Spinal cord (tissue), 10 donors: ENCODE results near the gene MTA3. TPM values are rescaled to one million over a fixed set of nuclear protein-coding genes. Genes with fewer than 3 reads are reported as not detected.

Experiments used
- DNase-seq, 6 donors: peaks; one replicate each; pipeline versions ENCODE4 v3.0.0 to v3.0.0-alpha.2; 2013 to 2015; ENCODE audit warnings: low spot score in 6 of 6, low read depth in 4 of 6
- H3K27ac ChIP-seq: one replicate; pipeline ENCODE4 v1.5.1; 2013; ENCODE audit warnings: low read depth, low read length, control low read depth
- H3K27me3 ChIP-seq: one replicate; pipeline ENCODE4 v1.6.1; 2013; ENCODE audit warnings: low read length; ENCODE audit not compliant: control insufficient read depth, insufficient read depth
- H3K36me3 ChIP-seq: one replicate; pipeline ENCODE4 v1.6.1; 2013; ENCODE audit warnings: low read length; ENCODE audit not compliant: control insufficient read depth, insufficient read depth
- H3K4me1 ChIP-seq: one replicate; pipeline ENCODE4 v1.6.1; 2013; ENCODE audit warnings: low read length; ENCODE audit not compliant: control insufficient read depth, insufficient read depth
- H3K4me3 ChIP-seq: one replicate; pipeline ENCODE4 v1.5.1; 2013; ENCODE audit warnings: low read depth, low read length, control low read depth
- H3K9me3 ChIP-seq: one replicate; pipeline ENCODE4 v1.6.1; 2013; ENCODE audit warnings: low read length; ENCODE audit not compliant: control insufficient read depth, insufficient read depth
- WGBS: methylation state at CpG from one replicate; pipeline ENCODE4 v1.1.5; 2013; ENCODE audit warnings: missing lambda C conversion rate; ENCODE audit not compliant: insufficient coverage; 5-methylcytosine and 5-hydroxymethylcytosine counted together
- polyA plus RNA-seq, 2 donors: library from polyadenylated mRNA; unstranded; fragments of 120-200 nt; gene quantifications; one replicate each; pipeline ENCODE4 v1.2.1, GENCODE V29; 2013; ENCODE audit not compliant: insufficient read length in 2 of 2
- total RNA-seq, 2 donors: library from RNA; depleted of rRNA in 1 of 2; stranded (reverse); fragments of 120-200 nt in 1 of 2; fragments of >200 nt in 1 of 2; gene quantifications; one replicate each; pipeline versions ENCODE4 v1.2.3 to v1.2.4, GENCODE V29; 2013 to 2014
- donor health status: healthy.

The MTA3 gene
- total and polyA plus RNA-seq, 4 donors, result 42.1 to 54.8 (median 52.7) TPM

DNA sequence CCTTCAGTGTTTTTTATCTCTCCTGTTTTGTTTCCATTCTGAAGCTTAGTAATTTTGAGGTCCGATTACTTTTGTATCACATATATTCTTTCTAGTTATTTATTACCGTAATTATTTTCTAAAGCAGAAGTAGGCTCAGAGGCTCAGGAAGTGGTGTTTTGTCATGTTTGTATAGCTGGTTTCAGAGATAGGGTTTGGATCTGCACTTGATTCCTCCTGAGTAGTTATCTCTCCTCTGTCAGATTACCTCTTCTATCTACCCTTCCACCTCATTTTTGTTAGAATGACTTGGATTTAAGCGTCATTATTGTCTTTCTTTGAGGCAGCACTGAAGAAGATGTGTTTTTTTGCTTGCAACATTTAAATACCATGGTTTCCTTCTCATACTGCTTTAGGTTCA is 95.4 kb downstream of the MTA3 start:
- Histone ChIP-seq H3K36me3 (no peaks in the 10 kb centered on the region), H3K9me3 (no peaks in the 10 kb centered on the region), H3K4me3 (no peak overlapping the region), H3K4me1 (peaks cover 4% of the 10 kb centered on the region), H3K27ac (no peak overlapping the region), H3K27me3 (no peaks in the 10 kb centered on the region)
- no CpG with 5 or more reads among the region's 3 CpGs for WGBS
- no peak for DNase-seq

GRCh38 chr2:42673989-42674579 is 105.7 kb downstream of the MTA3 start:
- Histone ChIP-seq H3K27me3 (no peaks in the 10 kb centered on the region), H3K27ac (no peak overlapping the region), H3K4me1 (no peaks in the 10 kb centered on the region), H3K36me3 (no peaks in the 10 kb centered on the region), H3K9me3 (no peaks in the 10 kb centered on the region), H3K4me3 (no peak overlapping the region)
- DNase-seq, result peak in 1 of 6 donors; percentile 77
- no CpG with 5 or more reads among the region's 1 CpG for WGBS

DNA sequence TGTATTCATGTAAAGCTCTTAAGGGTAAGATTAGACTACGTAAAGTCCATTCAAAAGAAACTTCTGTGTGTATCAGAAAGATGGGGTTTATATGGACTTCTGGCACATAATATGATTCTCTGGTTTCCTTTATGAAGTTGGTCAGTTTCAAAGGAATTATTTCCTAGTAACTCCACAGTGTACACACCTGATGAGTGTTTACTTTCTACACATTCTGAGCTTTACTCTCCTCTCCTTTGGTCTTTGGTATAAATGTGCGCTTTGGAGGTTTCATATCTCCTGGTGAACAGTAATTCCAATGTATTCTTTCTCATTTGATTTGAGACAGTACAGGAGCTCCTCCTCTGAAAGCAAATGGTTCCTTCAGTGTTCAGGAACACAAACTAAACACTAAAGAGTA is 107.4 kb downstream of the MTA3 start:
- no peaks in the 10 kb centered on the region for H3K4me1 ChIP-seq
- H3K27me3 ChIP-seq, result no peaks in the 10 kb centered on the region
- no peak for DNase-seq
- H3K36me3 ChIP-seq, result no peaks in the 10 kb centered on the region
- H3K27ac ChIP-seq, result no peak overlapping the region
- H3K4me3 ChIP-seq, result no peak overlapping the region
- H3K9me3 ChIP-seq, result no peaks in the 10 kb centered on the region
- no CpG with 5 or more reads among the region's 2 CpGs for WGBS

DNA sequence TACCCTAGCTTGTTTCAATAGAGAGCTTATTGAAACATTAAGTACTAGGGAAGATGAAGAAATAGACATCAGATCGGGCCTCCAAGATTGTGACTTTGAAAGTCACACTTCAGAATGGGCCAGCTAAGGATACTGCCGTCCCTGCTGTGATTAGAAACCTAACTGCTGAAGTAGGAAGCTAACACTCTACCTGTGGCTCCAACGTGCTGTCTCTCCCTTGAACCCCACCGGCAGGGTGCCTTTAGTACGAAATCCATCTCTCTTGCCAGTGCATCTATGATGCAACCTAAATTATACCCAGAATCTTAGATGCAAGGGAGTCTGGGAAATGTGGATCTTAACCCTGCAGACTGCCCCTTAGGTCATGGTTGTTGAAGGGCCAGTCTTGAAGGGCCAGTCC is 116.9 kb downstream of the MTA3 start:
- 53% methylated on average over 3 of the region's 5 CpGs for WGBS
- H3K4me1 ChIP-seq, result no peaks in the 10 kb centered on the region
- H3K4me3 ChIP-seq, result no peak overlapping the region
- no peaks in the 10 kb centered on the region for H3K27me3 ChIP-seq
- no peaks in the 10 kb centered on the region for H3K9me3 ChIP-seq
- no peak for DNase-seq
- peaks cover 4% of the 10 kb centered on the region for H3K36me3 ChIP-seq
- H3K27ac ChIP-seq, result no peak overlapping the region

DNA sequence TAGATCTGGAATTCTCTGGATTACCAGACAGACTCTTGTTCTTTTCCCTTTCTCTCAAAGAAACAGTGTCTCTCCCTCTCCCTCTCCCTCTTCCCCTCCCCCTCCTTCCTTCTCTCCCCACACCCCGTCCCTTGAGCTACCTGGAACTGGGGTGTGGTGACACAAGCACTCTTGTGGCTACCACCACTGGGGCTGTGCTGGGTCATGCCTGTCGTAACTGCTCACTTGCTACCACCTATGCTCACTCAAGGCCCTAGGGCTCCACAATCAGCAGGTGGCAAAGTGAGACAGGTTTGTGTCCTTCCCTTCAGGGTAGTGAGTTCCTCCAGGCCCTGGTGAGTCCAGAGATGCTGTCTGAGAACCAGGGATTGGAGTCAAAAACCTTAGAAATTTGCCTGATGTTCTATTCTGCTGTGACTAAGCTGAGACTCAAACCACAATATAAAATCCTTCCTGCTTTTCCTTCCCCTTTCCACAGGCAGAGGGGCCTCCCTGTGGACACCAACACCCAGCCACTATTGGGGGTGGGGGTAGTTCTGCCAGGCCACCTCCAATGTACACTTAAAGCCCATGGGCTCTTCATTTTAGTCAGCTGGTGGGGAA is 124.7 kb downstream of the MTA3 start:
- Histone ChIP-seq H3K27me3 (no peaks in the 10 kb centered on the region), H3K9me3 (no peaks in the 10 kb centered on the region), H3K27ac (no peak overlapping the region), H3K4me1 (no peaks in the 10 kb centered on the region), H3K36me3 (peaks cover 4% of the 10 kb centered on the region), H3K4me3 (no peak overlapping the region)
- no peak for DNase-seq
- WGBS, result 93% methylated on average over 2 of the region's 2 CpGs

DNA sequence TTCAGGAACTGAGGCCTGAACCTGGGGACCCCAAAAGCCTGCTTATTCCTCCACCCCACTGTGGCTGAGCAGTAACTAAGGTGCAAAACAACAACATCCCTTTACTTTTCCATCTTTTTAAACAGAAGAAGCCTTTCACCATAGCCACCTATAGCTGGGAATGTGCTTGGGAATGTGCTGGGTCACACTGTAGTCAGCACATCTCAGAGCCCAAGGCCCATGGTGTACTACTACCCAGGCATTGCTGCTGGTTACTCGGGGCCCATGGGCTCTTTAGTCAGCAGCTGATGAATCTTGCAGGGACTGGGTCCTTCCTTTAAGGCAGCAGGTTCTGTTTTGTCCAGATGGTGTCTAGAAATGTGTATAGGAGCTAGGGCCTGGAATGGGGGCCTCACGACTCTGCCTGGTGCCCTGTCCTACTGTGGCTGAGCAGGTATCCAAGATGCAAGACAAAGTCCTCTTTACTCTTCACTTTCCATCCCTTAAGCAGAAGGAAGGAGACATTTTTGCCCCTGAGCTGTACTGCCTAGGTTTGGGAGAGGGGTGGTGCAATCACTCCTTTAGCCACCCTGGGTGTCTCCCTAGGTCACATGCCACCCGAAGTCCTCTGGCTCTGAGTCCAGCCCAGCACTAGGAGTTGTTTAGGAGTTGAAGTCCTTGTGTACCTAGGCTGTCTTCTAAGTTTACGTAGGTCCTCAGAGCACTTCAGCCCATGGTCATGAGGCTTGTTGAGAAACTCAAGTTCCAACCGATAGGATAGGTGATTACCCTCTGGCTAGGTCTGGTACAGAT is 125.5 kb downstream of the MTA3 start:
- no peaks in the 10 kb centered on the region for H3K27me3 ChIP-seq
- DNase-seq, result no peak
- H3K4me3 ChIP-seq, result no peak overlapping the region
- no peaks in the 10 kb centered on the region for H3K4me1 ChIP-seq
- H3K36me3 ChIP-seq, result peaks cover 4% of the 10 kb centered on the region
- H3K27ac ChIP-seq, result no peak overlapping the region
- WGBS, result 97% methylated on average over 4 of the region's 5 CpGs
- H3K9me3 ChIP-seq, result no peaks in the 10 kb centered on the region

DNA sequence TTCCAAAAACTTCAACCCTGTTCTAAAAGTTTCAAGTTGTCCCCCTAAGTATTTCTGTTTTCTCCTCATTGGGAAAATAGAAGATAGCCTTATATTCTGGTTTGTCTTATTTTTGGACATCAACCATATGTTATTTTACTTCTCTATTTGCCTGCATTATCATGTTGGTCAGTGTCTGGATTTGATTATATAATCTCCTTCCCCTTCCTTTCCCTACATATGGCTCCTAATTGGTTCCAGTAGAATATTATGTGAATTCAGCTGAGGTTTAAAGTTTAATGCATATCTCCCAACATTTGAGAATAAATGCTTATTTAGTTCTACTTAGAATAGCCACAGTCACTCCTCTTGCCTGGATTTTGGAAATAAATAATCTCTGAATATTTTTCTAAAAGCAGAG is 128.6 kb downstream of the MTA3 start:
- no peak for DNase-seq
- Histone ChIP-seq H3K27me3 (no peaks in the 10 kb centered on the region), H3K9me3 (no peaks in the 10 kb centered on the region), H3K4me3 (no peak overlapping the region), H3K4me1 (no peaks in the 10 kb centered on the region), H3K27ac (no peak overlapping the region), H3K36me3 (peaks cover 4% of the 10 kb centered on the region)

GRCh38 chr2:42698940-42699339 is 130.5 kb downstream of the MTA3 start:
- H3K36me3 ChIP-seq, result peaks cover 6% of the 10 kb centered on the region
- H3K4me1 ChIP-seq, result no peaks in the 10 kb centered on the region
- WGBS, result 90% methylated on average over 2 of the region's 4 CpGs
- no peak overlapping the region for H3K4me3 ChIP-seq
- H3K27me3 ChIP-seq, result no peaks in the 10 kb centered on the region
- H3K9me3 ChIP-seq, result no peaks in the 10 kb centered on the region
- no peak overlapping the region for H3K27ac ChIP-seq
- DNase-seq, result no peak

GRCh38 chr2:42706836-42707235 is 138.4 kb downstream of the MTA3 start:
- Histone ChIP-seq H3K36me3 (peaks cover 12% of the 10 kb centered on the region), H3K9me3 (no peaks in the 10 kb centered on the region), H3K27me3 (no peaks in the 10 kb centered on the region), H3K4me3 (no peak overlapping the region), H3K27ac (no peak overlapping the region), H3K4me1 (no peaks in the 10 kb centered on the region)
- DNase-seq, result no peak
- WGBS, result no CpG with 5 or more reads among the region's 3 CpGs

GRCh38 chr2:42708179-42708578 is 139.7 kb downstream of the MTA3 start:
- no peak for DNase-seq
- WGBS, result 100% methylated on average over 1 of the region's 6 CpGs
- peaks cover 12% of the 10 kb centered on the region for H3K36me3 ChIP-seq
- H3K4me1 ChIP-seq, result no peaks in the 10 kb centered on the region
- H3K9me3 ChIP-seq, result no peaks in the 10 kb centered on the region
- no peaks in the 10 kb centered on the region for H3K27me3 ChIP-seq
- H3K27ac ChIP-seq, result no peak overlapping the region
- H3K4me3 ChIP-seq, result no peak overlapping the region
